ENCODE results near the gene TLR3. TPM values are rescaled to one million over a fixed set of nuclear protein-coding genes. Genes with fewer than 3 reads are reported as not detected.

Gene TLR3
- 1 to 10 TPM; 2.3 to 3.2 TPM for total RNA-seq
- 12.6 TPM for polyA plus RNA-seq (ENCODE audit: insufficient read depth, low read depth, low replicate concordance)
- long read RNA-seq, donor 1, full-length matches to known transcripts = 2 of 2 reads
- long read RNA-seq, donor 1, partial matches to known transcripts = 0 of 2 reads
- long read RNA-seq, donor 1, other reads (novel, unspliced or antisense) = 0 of 2 reads
- long read RNA-seq, donor 2, partial matches to known transcripts = 0 of 1 reads
- long read RNA-seq, donor 2, other reads (novel, unspliced or antisense) = 0 of 1 reads

DNA sequence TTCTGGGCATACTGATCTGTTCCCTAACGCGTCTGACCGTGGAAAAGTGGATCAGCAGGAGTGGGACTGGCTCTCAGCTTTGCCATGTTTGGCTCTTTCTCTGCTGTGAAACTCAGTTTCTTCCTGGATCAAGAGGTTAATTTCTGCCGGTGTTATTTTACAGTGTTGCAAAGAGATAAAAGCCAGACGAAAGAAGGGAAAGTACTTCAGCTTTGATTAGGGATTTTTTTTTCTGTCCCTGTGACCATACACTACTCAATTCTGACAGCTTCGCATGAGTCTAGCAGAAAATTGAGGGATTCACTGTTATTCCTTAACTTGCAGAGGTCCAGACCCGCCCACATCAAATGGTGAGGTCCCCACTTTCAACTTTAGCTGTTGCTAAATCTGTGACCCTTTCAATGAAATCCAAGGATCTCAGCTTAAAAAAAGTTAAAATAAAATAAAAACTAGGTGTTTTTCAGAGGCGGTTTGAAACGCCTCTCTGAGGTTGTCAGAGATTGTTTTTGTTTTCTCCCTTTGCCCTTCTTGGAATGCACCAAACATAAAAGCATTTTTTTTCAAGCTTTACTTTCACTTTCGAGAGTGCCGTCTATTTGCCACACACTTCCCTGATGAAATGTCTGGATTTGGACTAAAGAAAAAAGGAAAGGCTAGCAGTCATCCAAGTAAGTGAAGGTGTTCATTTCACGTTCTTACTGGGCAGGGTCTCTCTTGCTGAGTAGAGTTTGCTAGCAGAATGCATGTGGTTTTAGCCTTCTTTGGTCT is at the start of gene TLR3:
Gene TLR3, plus strand, starts transcription at position 576 of the 768 bp plus-strand sequence. CDS start 7,464 bp downstream, outside the sequence.
- no peaks in the 10 kb centered on the region for H3K9me3 ChIP-seq
- TF ChIP-seq, protein P1, sequence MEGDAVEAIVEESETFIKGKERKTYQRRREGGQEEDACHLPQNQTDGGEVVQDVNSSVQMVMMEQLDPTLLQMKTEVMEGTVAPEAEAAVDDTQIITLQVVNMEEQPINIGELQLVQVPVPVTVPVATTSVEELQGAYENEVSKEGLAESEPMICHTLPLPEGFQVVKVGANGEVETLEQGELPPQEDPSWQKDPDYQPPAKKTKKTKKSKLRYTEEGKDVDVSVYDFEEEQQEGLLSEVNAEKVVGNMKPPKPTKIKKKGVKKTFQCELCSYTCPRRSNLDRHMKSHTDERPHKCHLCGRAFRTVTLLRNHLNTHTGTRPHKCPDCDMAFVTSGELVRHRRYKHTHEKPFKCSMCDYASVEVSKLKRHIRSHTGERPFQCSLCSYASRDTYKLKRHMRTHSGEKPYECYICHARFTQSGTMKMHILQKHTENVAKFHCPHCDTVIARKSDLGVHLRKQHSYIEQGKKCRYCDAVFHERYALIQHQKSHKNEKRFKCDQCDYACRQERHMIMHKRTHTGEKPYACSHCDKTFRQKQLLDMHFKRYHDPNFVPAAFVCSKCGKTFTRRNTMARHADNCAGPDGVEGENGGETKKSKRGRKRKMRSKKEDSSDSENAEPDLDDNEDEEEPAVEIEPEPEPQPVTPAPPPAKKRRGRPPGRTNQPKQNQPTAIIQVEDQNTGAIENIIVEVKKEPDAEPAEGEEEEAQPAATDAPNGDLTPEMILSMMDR (IDR thresholded peaks at IDR 0.05) = no peak
- TF ChIP-seq POLR2A (IDR thresholded peaks at IDR 0.05) = no peak
- H3K4me1 ChIP-seq = no peaks in the 10 kb centered on the region
- WGBS, 2 donors = 17 to 21% methylated on average over 12 of the region's 12 CpGs
- no peak for DNase-seq
- no peaks in the 10 kb centered on the region for H3K36me3 ChIP-seq (ENCODE audit: low read depth, missing control alignments)
- no peaks in the 10 kb centered on the region for H3K27me3 ChIP-seq
- intact Hi-C loops (cut with DNase I; ENCODE audit: low total_unique reads) = no loop called here
- H3K27ac ChIP-seq = peak within 1 kb of the TSS; percentile 9 to 34
- peak within 1 kb of the TSS; percentile 46 to 62 for H3K4me3 ChIP-seq

DNA sequence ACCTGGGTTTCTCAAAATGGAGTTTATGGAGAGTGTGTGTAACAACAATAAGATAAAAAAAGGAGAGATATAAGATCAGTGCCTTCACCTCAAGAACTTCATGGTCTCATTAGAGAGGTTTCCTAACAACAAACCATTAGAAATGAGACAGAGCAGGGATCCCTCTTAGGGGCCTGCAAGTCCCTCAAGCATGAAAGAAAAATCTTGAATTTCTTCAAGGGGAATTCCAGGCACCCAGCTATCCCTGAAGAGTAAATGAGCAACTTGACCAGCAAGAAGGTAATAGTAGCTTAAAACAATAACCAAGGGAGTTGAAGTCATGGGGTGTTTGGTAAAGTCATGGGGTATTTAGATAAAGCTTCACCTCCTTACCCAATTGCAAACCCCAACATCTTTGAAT is 49.7 kb upstream of the TLR3 start:
- Histone ChIP-seq H3K9me3 (no peaks in the 10 kb centered on the region), H3K4me1 (peaks cover 5% of the 10 kb centered on the region), H3K36me3 (ENCODE audit: low read depth, missing control alignments) (no peaks in the 10 kb centered on the region), H3K27me3 (no peaks in the 10 kb centered on the region), H3K4me3 (no peak overlapping the region), H3K27ac (no peak overlapping the region)
- intact Hi-C loops (cut with DNase I; ENCODE audit: low total_unique reads) = no loop called here
- DNase-seq = no peak
- TF ChIP-seq POLR2A (IDR thresholded peaks at IDR 0.05) = no peak
- TF ChIP-seq, protein P1 (IDR thresholded peaks at IDR 0.05) = no peak

DNA sequence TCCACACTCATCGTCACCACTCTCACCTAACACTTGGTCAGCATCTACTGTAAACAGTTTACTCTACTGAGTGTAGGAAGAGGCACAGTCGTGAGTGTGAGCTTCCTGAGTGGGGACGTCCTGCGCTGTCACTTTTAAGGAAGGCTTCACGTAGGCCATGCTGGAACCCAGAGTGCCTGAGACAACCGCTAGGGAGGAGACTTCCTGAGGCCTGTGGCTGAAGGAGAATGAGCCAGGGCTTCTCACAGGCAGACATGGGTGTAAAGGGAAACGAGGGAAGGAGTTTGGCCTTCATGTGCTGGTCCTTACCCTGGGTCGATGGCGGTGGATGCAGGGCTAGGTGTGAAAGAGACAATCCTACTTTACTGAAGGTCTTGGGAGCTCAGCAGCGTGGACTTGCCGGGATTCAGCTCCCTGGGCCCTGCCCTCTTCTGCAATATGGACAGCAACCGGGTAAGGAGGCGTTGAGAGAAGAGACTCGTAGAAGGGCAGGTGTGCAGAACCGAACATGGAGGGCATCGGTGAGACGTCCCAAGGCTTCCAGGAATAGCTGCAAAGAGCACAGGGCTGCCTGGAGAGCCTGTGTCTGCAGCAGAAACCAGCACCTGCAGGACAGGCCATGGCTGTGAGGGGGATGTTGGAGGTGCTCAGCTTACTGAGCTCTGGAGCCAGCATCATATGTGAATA is 48.7 kb upstream of the TLR3 start:
- intact Hi-C loops (cut with DNase I; ENCODE audit: low total_unique reads) = no loop called here
- H3K9me3 ChIP-seq = no peaks in the 10 kb centered on the region
- H3K27ac ChIP-seq = no peak overlapping the region
- no peaks in the 10 kb centered on the region for H3K27me3 ChIP-seq
- peaks cover 5% of the 10 kb centered on the region for H3K4me1 ChIP-seq
- H3K36me3 ChIP-seq (ENCODE audit: low read depth, missing control alignments) = no peaks in the 10 kb centered on the region
- TF ChIP-seq POLR2A (IDR thresholded peaks at IDR 0.05) = no peak
- TF ChIP-seq, protein P1 (IDR thresholded peaks at IDR 0.05) = no peak
- no peak for DNase-seq
- H3K4me3 ChIP-seq = no peak overlapping the region
- WGBS, 2 donors = 96% methylated on average over 17 of the region's 17 CpGs

DNA sequence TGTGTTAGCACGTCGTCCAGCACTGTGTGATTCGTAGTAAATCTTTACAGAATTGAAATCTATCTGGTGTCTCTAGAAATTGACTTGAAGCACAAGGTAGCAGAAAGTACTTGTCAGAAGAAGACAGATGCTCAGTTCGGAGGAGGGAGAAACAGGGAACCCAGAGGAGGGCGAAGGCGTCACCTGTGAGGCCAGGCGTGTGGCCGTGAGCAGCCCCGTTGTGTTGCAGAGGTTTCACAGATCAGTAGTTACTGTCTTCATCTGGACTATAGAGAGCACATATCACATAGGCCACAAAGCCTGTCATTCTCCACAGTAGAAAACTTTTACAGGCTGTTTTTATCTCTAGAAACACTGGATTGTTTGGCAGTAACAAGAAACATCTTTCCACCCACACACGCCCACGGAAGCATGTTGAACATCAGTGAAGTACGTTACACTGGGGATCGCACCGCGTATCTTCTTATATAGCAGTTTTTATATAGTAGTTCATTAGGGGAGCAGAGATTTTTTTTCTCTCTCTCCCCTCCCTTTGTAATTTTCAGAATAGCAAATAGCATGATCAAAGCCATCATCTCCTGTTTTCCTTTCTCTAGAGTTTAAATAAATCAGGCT is 48.1 kb upstream of the TLR3 start:
- DNase-seq = peak; percentile 32
- Histone ChIP-seq H3K9me3 (no peaks in the 10 kb centered on the region), H3K4me1 (peaks cover 5% of the 10 kb centered on the region), H3K36me3 (ENCODE audit: low read depth, missing control alignments) (no peaks in the 10 kb centered on the region), H3K27me3 (no peaks in the 10 kb centered on the region), H3K4me3 (no peak overlapping the region), H3K27ac (no peak overlapping the region)
- TF ChIP-seq, protein P1 (IDR thresholded peaks at IDR 0.05) = no peak
- no peak for TF ChIP-seq POLR2A (IDR thresholded peaks at IDR 0.05)
- WGBS, 2 donors = 62 to 70% methylated on average over 15 of the region's 15 CpGs
- intact Hi-C loops (cut with DNase I; ENCODE audit: low total_unique reads) = no loop called here

All from testis (tissue), 5 donors.